Activated naive CD4-positive, alpha-beta T cell treated with anti-CD3 and anti-CD28 coated beads for 36 hours (primary cell): ENCODE results near the gene KANK3. TPM values are rescaled to one million over a fixed set of nuclear protein-coding genes. Genes with fewer than 3 reads are reported as not detected.
"Not testable (repeated sequence)": the region's sequence is repeated elsewhere in the genome, so short reads cannot be mapped to it uniquely, and the experiment has no call there.

Experiments used
- CTCF ChIA-PET: fragments of 350-600 bp; sonication (Branson Sonifier 250); formaldehyde crosslinking; loops from one replicate; lab custom pipeline; 2021; ENCODE audit warnings: antibody characterized with exemption; lab: Charles Lee
- DNase-seq: peaks from one replicate; pipeline ENCODE4 v3.0.0-alpha.2; 2020
- H3K27ac Mint-ChIP-seq: one replicate; pipeline ENCODE4 v1.8.0; 2021; ENCODE audit warnings: mild to moderate bottlenecking, mixed read lengths
- H3K27me3 Mint-ChIP-seq: one replicate; pipeline ENCODE4 v1.8.0; 2021; ENCODE audit warnings: low read depth, mixed read lengths
- H3K36me3 Mint-ChIP-seq: one replicate; pipeline ENCODE4 v1.8.0; 2021; ENCODE audit warnings: low read depth, mixed read lengths
- H3K4me1 Mint-ChIP-seq: one replicate; pipeline ENCODE4 v1.8.0; 2021; ENCODE audit warnings: low read depth, mixed read lengths
- H3K4me3 Mint-ChIP-seq: one replicate; pipeline ENCODE4 v1.8.0; 2021; ENCODE audit warnings: mild to moderate bottlenecking, moderate library complexity, mixed read lengths
- H3K9me3 Mint-ChIP-seq: one replicate; pipeline ENCODE4 v1.8.0; 2021; ENCODE audit warnings: mixed read lengths
- intact Hi-C: fragments of 100-400 bp; cut with micrococcal nuclease; formaldehyde crosslinking; loops from one replicate; pipeline ENCODE4 v1.15.1; 2023
- microRNA-seq: library from miRNA; unstranded; fragments of <30 nt; microRNA quantifications from one replicate; pipeline ENCODE4 v1.2.0, GENCODE V29; 2022; ENCODE audit warnings: borderline microRNAs expressed, borderline replicate concordance
- total RNA-seq, 2 experiments: library from RNA; stranded (reverse); gene quantifications; one replicate each; pipeline ENCODE4 v1.2.3, GENCODE V29; 2021

KANK3 gene
- total RNA-seq, 2 experiments from 2014 or later: 0.17 to 0.36 TPM

- peaks cover 30% of the 10 kb centered on the region for H3K36me3 Mint-ChIP-seq
- CTCF ChIA-PET: interaction anchor here (0.6 to 1.1 kb wide), 3 partner anchors 11 to 276 kb away, joined by 3 to 4 read pairs (median 3); no protein-coding TSS in a partner anchor
- intact Hi-C loops: loop anchor here (5.0 kb wide), 1 partner anchor 39 kb away; no protein-coding TSS in a partner anchor
- no peaks in the 10 kb centered on the region for H3K27me3 Mint-ChIP-seq
- no peak for DNase-seq
- H3K27ac Mint-ChIP-seq: peak overlapping the region; percentile 90
- H3K9me3 Mint-ChIP-seq: no peaks in the 10 kb centered on the region
- H3K4me3 Mint-ChIP-seq: peak overlapping the region; percentile 94
- peaks cover 39% of the 10 kb centered on the region for H3K4me1 Mint-ChIP-seq
Measured at GRCh38 chr19:8306235-8307054, 36.6 kb downstream of the KANK3 start.

GRCh38 chr19:8305798-8306197 is 37.3 kb downstream of the KANK3 start:
- Mint-ChIP-seq H3K9me3 (no peaks in the 10 kb centered on the region), H3K27ac (no peak overlapping the region), H3K36me3 (peaks cover 27% of the 10 kb centered on the region), H3K4me1 (peaks cover 39% of the 10 kb centered on the region), H3K27me3 (no peaks in the 10 kb centered on the region), H3K4me3 (no peak overlapping the region)
- DNase-seq: peak; percentile 0
- CTCF ChIA-PET: interaction anchor here (1.1 to 1.3 kb wide), 2 partner anchors 36 to 39 kb away, joined by 3 to 5 read pairs; no protein-coding TSS in a partner anchor
- intact Hi-C loops: loop anchor here (5.0 kb wide), 1 partner anchor 38 kb away; no protein-coding TSS in a partner anchor

GRCh38 chr19:8304841-8305621 is 38.0 kb downstream of the KANK3 start:
- no peaks in the 10 kb centered on the region for H3K27me3 Mint-ChIP-seq
- CTCF ChIA-PET: interaction anchor here (1.3 kb wide), 1 partner anchor 38 kb away, joined by 5 read pairs; no protein-coding TSS in a partner anchor
- H3K27ac Mint-ChIP-seq: no peak overlapping the region
- DNase-seq: peak; percentile 11
- intact Hi-C loops: loop anchor here (5.0 kb wide), 1 partner anchor 38 kb away; no protein-coding TSS in a partner anchor
- peaks cover 27% of the 10 kb centered on the region for H3K36me3 Mint-ChIP-seq
- no peaks in the 10 kb centered on the region for H3K9me3 Mint-ChIP-seq
- peaks cover 39% of the 10 kb centered on the region for H3K4me1 Mint-ChIP-seq
- no peak overlapping the region for H3K4me3 Mint-ChIP-seq

GRCh38 chr19:8302734-8303133 is 40.3 kb downstream of the KANK3 start:
- peaks cover 18% of the 10 kb centered on the region for H3K36me3 Mint-ChIP-seq
- CTCF ChIA-PET: no interaction called here
- peaks cover 24% of the 10 kb centered on the region for H3K4me1 Mint-ChIP-seq
- no peaks in the 10 kb centered on the region for H3K27me3 Mint-ChIP-seq
- no peaks in the 10 kb centered on the region for H3K9me3 Mint-ChIP-seq
- DNase-seq: peak; percentile 1
- intact Hi-C loops: no loop called here
- no peak overlapping the region for H3K4me3 Mint-ChIP-seq
- H3K27ac Mint-ChIP-seq: no peak overlapping the region

GRCh38 chr19:8302357-8302691 is 40.7 kb downstream of the KANK3 start:
- intact Hi-C loops: no loop called here
- peaks cover 20% of the 10 kb centered on the region for H3K4me1 Mint-ChIP-seq
- H3K27me3 Mint-ChIP-seq: no peaks in the 10 kb centered on the region
- no peaks in the 10 kb centered on the region for H3K9me3 Mint-ChIP-seq
- no peak overlapping the region for H3K27ac Mint-ChIP-seq
- CTCF ChIA-PET: no interaction called here
- no peak overlapping the region for H3K4me3 Mint-ChIP-seq
- H3K36me3 Mint-ChIP-seq: peaks cover 16% of the 10 kb centered on the region
- DNase-seq: peak; percentile 2

GRCh38 chr19:8291337-8291736 is 51.7 kb downstream of the KANK3 start:
- CTCF ChIA-PET, H3K4me1 Mint-ChIP-seq, H3K27ac Mint-ChIP-seq, H3K27me3 Mint-ChIP-seq, H3K9me3 Mint-ChIP-seq, DNase-seq, H3K4me3 Mint-ChIP-seq, H3K36me3 Mint-ChIP-seq, intact Hi-C loops: not testable (repeated sequence)

GRCh38 chr19:8276508-8276907 is 66.6 kb downstream of the KANK3 start:
- H3K36me3 Mint-ChIP-seq, intact Hi-C loops, H3K27ac Mint-ChIP-seq, CTCF ChIA-PET, H3K27me3 Mint-ChIP-seq, H3K4me1 Mint-ChIP-seq, DNase-seq, H3K9me3 Mint-ChIP-seq, H3K4me3 Mint-ChIP-seq: not testable (repeated sequence)

Small RNAs within 50 kb of the gene (microRNA-seq; reads per million reads assigned to microRNA genes)
- gene MIR4999: 6.6 reads per million, percentile 9 among the genes with 10 or more reads in this experiment

Other genes with a start within 250 kb of the KANK3 start
- not detected for gene FBN3, start 193.7 kb downstream of the KANK3 start, total RNA-seq
- 10 to 100 TPM; 15.7 to 19.4 TPM for gene CERS4, start 133.9 kb downstream of the KANK3 start, total RNA-seq
- 10 to 100 TPM; 37.6 to 40.1 TPM for gene CD320, start 34.9 kb downstream of the KANK3 start, total RNA-seq
- gene NDUFA7, start 21.9 kb downstream of the KANK3 start, total RNA-seq: 100 to 1,000 TPM in 1 of 2 experiments, 10 to 100 TPM in 1; 95.9 to 104 TPM
- gene RPS28, start 21.8 kb downstream of the KANK3 start, total RNA-seq: 1,000 to 10,000 TPM; 2,814 to 3,007 TPM
- not detected for gene ANGPTL4, start 20.9 kb upstream of the KANK3 start, total RNA-seq
- 10 to 100 TPM; 61.9 to 69.6 TPM for gene RAB11B, start 47.1 kb upstream of the KANK3 start, total RNA-seq
- 10 to 100 TPM in 1 of 2 experiments, 1 to 10 TPM in 1; 9.2 to 10.3 TPM for gene MARCHF2, start 70.0 kb upstream of the KANK3 start, total RNA-seq
- 100 to 1,000 TPM; 151 to 169 TPM for gene HNRNPM, start 101.7 kb upstream of the KANK3 start, total RNA-seq
- gene PRAM1, start 159.4 kb upstream of the KANK3 start, total RNA-seq: under 1 TPM; 0.40 to 0.45 TPM
- gene ZNF414, start 170.9 kb upstream of the KANK3 start, total RNA-seq: 10 to 100 TPM; 19.8 to 24.1 TPM
- 1 to 10 TPM; 2.0 to 2.2 TPM for gene MYO1F, start 234.2 kb upstream of the KANK3 start, total RNA-seq